HEK293 (cell line): Measurements from ENCODE around the gene PLA2G2E.

Source experiments
- CTCF ChIA-PET: fragments of 350-600 bp; formaldehyde crosslinking; extraction: SDS; loops from one replicate; lab custom pipeline; 2021; ENCODE audit warnings: antibody characterized with exemption; lab: Yijun Ruan, JAX
- POLR2A ChIA-PET: fragments of 300-600 bp; formaldehyde crosslinking; extraction: SDS; loops from one replicate; lab custom pipeline; 2020; ENCODE audit warnings: antibody characterized with exemption, inconsistent platforms; lab: Yijun Ruan, JAX
- H3K27ac ChIP-seq: fragments of 200-500 bp; sonication (Bioruptor generic); 2 replicates; pipeline ENCODE4 v1.5.1; 2014; ENCODE audit warnings: low read depth, low read length, control low read depth, inconsistent platforms; ENCODE audit errors: extremely low read depth
- H3K36me3 ChIP-seq, 2 experiments: fragments of 200-500 bp in 1 of 2; sonication (Bioruptor generic) in 1 of 2; 1 replicate in 1 of 2; 2 replicates in 1 of 2; pipeline ENCODE4 v1.5.1; 2014 to 2017; ENCODE audit warnings: inconsistent platforms in 2 of 2, low read length in 2 of 2; ENCODE audit not compliant: control insufficient read depth in 2 of 2, insufficient read depth in 1 of 2
- H3K4me1 ChIP-seq: fragments of 200-500 bp; sonication (Bioruptor generic); 2 replicates; pipeline ENCODE4 v1.5.1; 2014; ENCODE audit warnings: mild to moderate bottlenecking, low read length, inconsistent platforms; ENCODE audit not compliant: control insufficient read depth, insufficient read depth
- H3K4me3 ChIP-seq: 2 replicates; pipeline ENCODE4 v1.5.1; 2011; ENCODE audit warnings: low read depth, mild to moderate bottlenecking, control low read depth, low read length, moderate library complexity
- H3K9me3 ChIP-seq: fragments of 200-500 bp; sonication (Bioruptor generic); 2 replicates; pipeline ENCODE4 v1.5.1; 2014; ENCODE audit warnings: low read depth, low read length, inconsistent platforms; ENCODE audit not compliant: control insufficient read depth, insufficient read depth
- SCRT1 ChIP-seq: fragments of 450-650 bp; formaldehyde crosslinking; IDR thresholded peaks from 2 replicates; pipeline ENCODE4 v1.5.1; 2016; ENCODE audit warnings: missing biosample characterization, missing genetic modification characterization, borderline replicate concordance
- ZBTB44 ChIP-seq: fragments of 450-650 bp; IDR thresholded peaks from 2 replicates; pipeline ENCODE4 v1.5.1; 2018; ENCODE audit warnings: missing biosample characterization, mild to moderate bottlenecking, missing genetic modification characterization
- ZEB2 ChIP-seq: fragments of 450-650 bp; formaldehyde crosslinking; IDR thresholded peaks from 2 replicates; pipeline ENCODE4 v1.5.1; 2016; ENCODE audit warnings: missing biosample characterization, missing genetic modification characterization
- ZNF174 ChIP-seq: fragments of 450-650 bp; formaldehyde crosslinking; IDR thresholded peaks from 2 replicates; pipeline ENCODE4 v1.5.0; 2017; ENCODE audit warnings: missing biosample characterization, mild to moderate bottlenecking, missing genetic modification characterization
- ZNF175 ChIP-seq: fragments of 450-650 bp; formaldehyde crosslinking; IDR thresholded peaks from 2 replicates; pipeline ENCODE4 v1.5.1; 2016; ENCODE audit warnings: missing biosample characterization, missing genetic modification characterization
- ZNF214 ChIP-seq: fragments of 450-650 bp; formaldehyde crosslinking; IDR thresholded peaks from 2 replicates; pipeline ENCODE4 v1.5.1; 2017; ENCODE audit warnings: missing biosample characterization, mild to moderate bottlenecking, missing genetic modification characterization, borderline replicate concordance
- ZNF350 ChIP-seq: fragments of 450-650 bp; formaldehyde crosslinking; IDR thresholded peaks from 2 replicates; pipeline ENCODE4 v1.5.0; 2017; ENCODE audit warnings: missing biosample characterization, mild to moderate bottlenecking, missing genetic modification characterization
- ZNF37A ChIP-seq: fragments of 450-650 bp; IDR thresholded peaks from 2 replicates; pipeline ENCODE4 v1.5.1; 2018; ENCODE audit warnings: missing biosample characterization, missing genetic modification characterization
- ZNF600 ChIP-seq: fragments of 450-650 bp; formaldehyde crosslinking; IDR thresholded peaks from 2 replicates; pipeline ENCODE4 v1.5.1; 2016; ENCODE audit warnings: missing biosample characterization, missing genetic modification characterization
- ZNF707 ChIP-seq: fragments of 450-650 bp; formaldehyde crosslinking; IDR thresholded peaks from 2 replicates; pipeline ENCODE4 v1.5.1; 2016; ENCODE audit warnings: missing biosample characterization, missing genetic modification characterization
- ZNF791 ChIP-seq: fragments of 450-650 bp; formaldehyde crosslinking; IDR thresholded peaks from 2 replicates; pipeline ENCODE4 v1.5.1; 2016; ENCODE audit warnings: missing biosample characterization, missing genetic modification characterization
- ZSCAN30 ChIP-seq: fragments of 450-650 bp; IDR thresholded peaks from 2 replicates; pipeline ENCODE4 v1.5.1; 2018; ENCODE audit warnings: missing biosample characterization, mild to moderate bottlenecking, missing genetic modification characterization, moderate library complexity
- TF ChIP-seq, protein P1 (sequence below): fragments of 450-650 bp; formaldehyde crosslinking; conservative IDR thresholded peaks from 2 replicates; pipeline ENCODE4 v1.5.1; 2016; ENCODE audit warnings: low read depth, missing biosample characterization, missing genetic modification characterization
- TF ChIP-seq, protein P2 (sequence below): fragments of 450-650 bp; formaldehyde crosslinking; IDR thresholded peaks from 2 replicates; pipeline ENCODE4 v1.5.1; 2017; ENCODE audit warnings: missing biosample characterization, missing genetic modification characterization

The PLA2G2E gene

GRCh38 chr1:19878637-19878985 is 44.8 kb downstream of the PLA2G2E start:
- Histone ChIP-seq H3K9me3 (no peaks in the 10 kb centered on the region), H3K4me1 (no peaks in the 10 kb centered on the region), H3K4me3 (no peak overlapping the region), H3K36me3 (peaks cover 0 to under 1% of the 10 kb centered on the region in 2 experiments; a peak in 1 of 3 replicates), H3K27ac (no peak overlapping the region)
- POLR2A ChIA-PET: no interaction called here
- CTCF ChIA-PET: interaction anchor here (0.5 to 0.6 kb wide), 2 partner anchors 215 to 658 kb away, joined by 3 to 4 read pairs; no protein-coding TSS in a partner anchor
- TF ChIP-seq, protein P1, sequence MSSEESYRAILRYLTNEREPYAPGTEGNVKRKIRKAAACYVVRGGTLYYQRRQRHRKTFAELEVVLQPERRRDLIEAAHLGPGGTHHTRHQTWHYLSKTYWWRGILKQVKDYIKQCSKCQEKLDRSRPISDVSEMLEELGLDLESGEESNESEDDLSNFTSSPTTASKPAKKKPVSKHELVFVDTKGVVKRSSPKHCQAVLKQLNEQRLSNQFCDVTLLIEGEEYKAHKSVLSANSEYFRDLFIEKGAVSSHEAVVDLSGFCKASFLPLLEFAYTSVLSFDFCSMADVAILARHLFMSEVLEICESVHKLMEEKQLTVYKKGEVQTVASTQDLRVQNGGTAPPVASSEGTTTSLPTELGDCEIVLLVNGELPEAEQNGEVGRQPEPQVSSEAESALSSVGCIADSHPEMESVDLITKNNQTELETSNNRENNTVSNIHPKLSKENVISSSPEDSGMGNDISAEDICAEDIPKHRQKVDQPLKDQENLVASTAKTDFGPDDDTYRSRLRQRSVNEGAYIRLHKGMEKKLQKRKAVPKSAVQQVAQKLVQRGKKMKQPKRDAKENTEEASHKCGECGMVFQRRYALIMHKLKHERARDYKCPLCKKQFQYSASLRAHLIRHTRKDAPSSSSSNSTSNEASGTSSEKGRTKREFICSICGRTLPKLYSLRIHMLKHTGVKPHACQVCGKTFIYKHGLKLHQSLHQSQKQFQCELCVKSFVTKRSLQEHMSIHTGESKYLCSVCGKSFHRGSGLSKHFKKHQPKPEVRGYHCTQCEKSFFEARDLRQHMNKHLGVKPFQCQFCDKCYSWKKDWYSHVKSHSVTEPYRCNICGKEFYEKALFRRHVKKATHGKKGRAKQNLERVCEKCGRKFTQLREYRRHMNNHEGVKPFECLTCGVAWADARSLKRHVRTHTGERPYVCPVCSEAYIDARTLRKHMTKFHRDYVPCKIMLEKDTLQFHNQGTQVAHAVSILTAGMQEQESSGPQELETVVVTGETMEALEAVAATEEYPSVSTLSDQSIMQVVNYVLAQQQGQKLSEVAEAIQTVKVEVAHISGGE (tag by site-specific recombination): no peak
- no peak for TF ChIP-seq ZEB2 (tag by site-specific recombination)
- TF ChIP-seq ZNF214 (tag by site-specific recombination): no peak

DNA sequence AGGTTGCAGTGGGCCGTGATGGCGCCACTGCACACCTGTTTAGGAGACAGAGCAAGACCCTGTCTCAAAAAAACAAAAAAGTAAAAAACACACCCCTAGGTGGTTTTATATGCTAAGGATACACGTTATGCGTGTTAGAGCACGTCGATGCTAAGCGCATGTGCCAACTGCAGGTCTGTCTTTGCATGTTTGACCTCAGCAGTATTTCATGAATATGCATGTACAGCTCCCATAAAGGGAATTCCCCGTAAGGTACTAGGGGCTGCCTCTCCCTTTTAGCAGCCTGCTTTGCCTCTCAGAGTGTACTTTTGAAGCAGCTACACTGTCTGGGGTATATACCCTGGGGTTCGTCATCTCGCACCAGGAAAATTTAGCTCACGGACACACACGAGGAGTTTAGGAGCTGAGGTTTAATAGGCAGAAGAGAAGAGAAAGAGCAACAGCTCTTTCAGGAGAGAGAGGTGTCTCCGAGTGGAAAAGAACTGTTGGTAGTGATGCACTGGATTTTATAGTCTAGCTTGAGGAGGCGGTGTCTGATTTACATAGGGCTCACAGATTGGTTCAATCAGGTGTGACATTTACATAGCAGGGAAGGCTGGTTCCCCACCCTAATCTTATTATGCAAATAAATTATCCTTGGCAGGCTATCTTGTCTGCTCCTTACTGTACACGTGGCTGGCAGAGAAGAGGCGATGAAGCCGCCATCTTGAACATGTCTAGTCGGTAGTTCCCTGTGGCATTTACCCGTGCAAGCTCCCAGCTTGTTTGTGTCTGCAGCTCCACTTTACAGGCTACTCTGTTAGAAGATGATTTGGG is 45.4 kb downstream of the PLA2G2E start:
- ChIA-PET POLR2A (no interaction called here), CTCF (interaction anchor here (0.5 kb wide), 2 partner anchors 176 to 658 kb away, joined by 3 read pairs; no protein-coding TSS in a partner anchor)
- Histone ChIP-seq H3K36me3 (no peaks in the 10 kb centered on the region), H3K27ac (no peak overlapping the region), H3K4me3 (no peak overlapping the region)
- TF ChIP-seq SCRT1 (tag by site-specific recombination) (0 out of 2 replicates have a peak, but pooled peaks have one; percentile 13), ZSCAN30 (tag by site-specific recombination) (no peak), ZBTB44 (tag by site-specific recombination) (peak; percentile 11; the same call in 1 of the 2 replicates), ZNF350 (tag by site-specific recombination) (no peak), ZNF600 (tag by site-specific recombination) (no peak)
- TF ChIP-seq, all 188 proteins: peak for 2
- H3K9me3 ChIP-seq: no peaks in the 10 kb centered on the region
- H3K4me1 ChIP-seq: no peaks in the 10 kb centered on the region

GRCh38 chr1:19877181-19877750 is 46.2 kb downstream of the PLA2G2E start:
- Histone ChIP-seq H3K4me1 (no peaks in the 10 kb centered on the region), H3K4me3 (no peak overlapping the region), H3K36me3 (no peaks in the 10 kb centered on the region), H3K9me3 (no peaks in the 10 kb centered on the region), H3K27ac (no peak overlapping the region)
- TF ChIP-seq ZNF37A (tag by site-specific recombination): no peak
- TF ChIP-seq ZNF791 (tag by site-specific recombination): no peak
- TF ChIP-seq ZNF175: no peak
- TF ChIP-seq, protein P2, sequence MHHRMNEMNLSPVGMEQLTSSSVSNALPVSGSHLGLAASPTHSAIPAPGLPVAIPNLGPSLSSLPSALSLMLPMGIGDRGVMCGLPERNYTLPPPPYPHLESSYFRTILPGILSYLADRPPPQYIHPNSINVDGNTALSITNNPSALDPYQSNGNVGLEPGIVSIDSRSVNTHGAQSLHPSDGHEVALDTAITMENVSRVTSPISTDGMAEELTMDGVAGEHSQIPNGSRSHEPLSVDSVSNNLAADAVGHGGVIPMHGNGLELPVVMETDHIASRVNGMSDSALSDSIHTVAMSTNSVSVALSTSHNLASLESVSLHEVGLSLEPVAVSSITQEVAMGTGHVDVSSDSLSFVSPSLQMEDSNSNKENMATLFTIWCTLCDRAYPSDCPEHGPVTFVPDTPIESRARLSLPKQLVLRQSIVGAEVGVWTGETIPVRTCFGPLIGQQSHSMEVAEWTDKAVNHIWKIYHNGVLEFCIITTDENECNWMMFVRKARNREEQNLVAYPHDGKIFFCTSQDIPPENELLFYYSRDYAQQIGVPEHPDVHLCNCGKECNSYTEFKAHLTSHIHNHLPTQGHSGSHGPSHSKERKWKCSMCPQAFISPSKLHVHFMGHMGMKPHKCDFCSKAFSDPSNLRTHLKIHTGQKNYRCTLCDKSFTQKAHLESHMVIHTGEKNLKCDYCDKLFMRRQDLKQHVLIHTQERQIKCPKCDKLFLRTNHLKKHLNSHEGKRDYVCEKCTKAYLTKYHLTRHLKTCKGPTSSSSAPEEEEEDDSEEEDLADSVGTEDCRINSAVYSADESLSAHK: no peak
- TF ChIP-seq ZNF174 (tag by site-specific recombination): no peak
- TF ChIP-seq ZNF707 (tag by site-specific recombination): no peak
- ChIA-PET POLR2A (no interaction called here), CTCF (interaction anchor here (0.5 to 0.7 kb wide), 2 partner anchors 175 to 641 kb away, joined by 3 to 5 read pairs; no protein-coding TSS in a partner anchor)
